ENCODE measurements around the gene DRC3. TPM values are rescaled to one million over a fixed set of nuclear protein-coding genes. Genes with fewer than 3 reads are reported as not detected.

Gene DRC3
- total and polyA plus RNA-seq, 10 of the 15 experiments (the other 5 are each of a cell fraction or from before 2014, with no cell fraction given), result 0.18 to 2.3 (median 0.60) TPM; not detected in 3

GRCh38 chr17:17944242-17944641 is 28.4 kb upstream of the DRC3 start:
- Histone ChIP-seq H3K9ac (ENCODE audit: control insufficient read depth, insufficient read depth, low read length) (no peak overlapping the region), H3K4me1 (ENCODE audit: control insufficient read depth, insufficient read depth, low read length) (no peaks in the 10 kb centered on the region), H3K79me2 (ENCODE audit: control insufficient read depth, insufficient read depth, low read length) (no peaks in the 10 kb centered on the region), H3K9me3 (replicated peaks; ENCODE audit: control insufficient read depth, insufficient read depth, low read length) (no peaks in the 10 kb centered on the region), H3K36me3 (ENCODE audit: control insufficient read depth in 2 of 2, insufficient read depth in 2 of 2, low read length in 1 of 2) (no peaks in the 10 kb centered on the region), H3K4me2 (ENCODE audit: control insufficient read depth, insufficient read depth) (no peak overlapping the region), H3K27ac (ENCODE audit: control insufficient read depth, insufficient read depth) (no peak overlapping the region), H2AFZ (ENCODE audit: control insufficient read depth, low read depth, low read length) (no peak overlapping the region), H3K4me3 (no peak overlapping the region), H4K20me1 (ENCODE audit: control insufficient read depth, insufficient read depth) (no peaks in the 10 kb centered on the region), H3K27me3 (replicated peaks in 1 of 2; ENCODE audit: control insufficient read depth in 2 of 2, insufficient read depth in 2 of 2, low read length in 1 of 2) (no peaks in the 10 kb centered on the region)
- SMC1A ChIA-PET (ENCODE audit: uncharacterized antibody, unreplicated experiment), result interaction anchor here (1.2 to 4.8 kb wide), 5 partner anchors 12 to 53 kb away, joined by 4 to 26 read pairs (median 5); no protein-coding TSS in a partner anchor
- CTCF ChIA-PET, result interaction anchor here (0.8 to 3.7 kb wide), 3 partner anchors 9 to 25 kb away, joined by 3 to 13 read pairs (median 4); no protein-coding TSS in a partner anchor
- intact Hi-C loops (cut with micrococcal nuclease; ENCODE audit: unreplicated experiment), result no loop called here
- no peak for FAIRE-seq
- no peak for DNase-seq (ENCODE audit: low read depth, low spot score)
- TF ChIP-seq JUND (IDR thresholded peaks at IDR 0.05; ENCODE audit: low read depth, low read length) (no peak), ZBED1 (IDR thresholded peaks at IDR 0.05; ENCODE audit: borderline replicate concordance) (no peak), CUX1 (IDR thresholded peaks at IDR 0.05; ENCODE audit: insufficient replicate concordance, low read depth, low read length) (no peak), RELA (IDR thresholded peaks at IDR 0.05; ENCODE audit: borderline replicate concordance, partially characterized antibody) (no peak), IKZF2 (IDR thresholded peaks at IDR 0.05) (no peak), MYB (IDR thresholded peaks at IDR 0.05; ENCODE audit: borderline replicate concordance, low read depth, low read length) (no peak), POLR2AphosphoS5 (IDR thresholded peaks at IDR 0.05; ENCODE audit: low read length) (no peak), USF2 (IDR thresholded peaks at IDR 0.05; ENCODE audit: borderline replicate concordance, low read depth, low read length) (no peak), EED (IDR thresholded peaks at IDR 0.05; ENCODE audit: low read depth) (no peak), ATF7 (IDR thresholded peaks at IDR 0.05; ENCODE audit: low read depth) (no peak), PAX8 (IDR thresholded peaks at IDR 0.05) (no peak), ZZZ3 (IDR thresholded peaks at IDR 0.05; ENCODE audit: control insufficient read depth, insufficient read length, low read depth) (no peak), TCF3 (IDR thresholded peaks at IDR 0.05; ENCODE audit: borderline replicate concordance, insufficient read depth, low read depth, low read length) (no peak), EP300 (IDR thresholded peaks at IDR 0.05; ENCODE audit: borderline replicate concordance in 1 of 2, control insufficient read depth in 1 of 2, low read depth in 2 of 2, low read length in 2 of 2) (no peak)
- WGBS (ENCODE audit: insufficient coverage, insufficient replicate concordance, low lambda C conversion rate, missing lambda C conversion rate), result 83% methylated on average over 7 of the region's 7 CpGs
- POLR2A ChIA-PET, result interaction anchor here (0.9 to 1.2 kb wide), 3 partner anchors 10 to 15 kb away, joined by 3 read pairs; no protein-coding TSS in a partner anchor
- no peak for ATAC-seq
- in situ Hi-C loops (cut with MboI), result no loop called here
- no TSS peak for BruUV-seq (replicated peaks)
- RAD21 ChIA-PET (ENCODE audit: unreplicated experiment), result interaction anchor here (0.9 to 2.0 kb wide), 4 partner anchors 14 to 25 kb away, joined by 3 to 7 read pairs (median 5); no protein-coding TSS in a partner anchor
